HG03442 (cell line): Measurements from ENCODE around the gene UPP2.

Experiments used
- ATAC-seq: cut with Tn5 transposase; IDR thresholded peaks from one replicate; pipeline ENCODE4 v1.9.1; 2021; ENCODE audit warnings: mild to moderate bottlenecking, moderate library complexity; ENCODE audit not compliant: unreplicated experiment

UPP2 gene

GRCh38 chr2:158103411-158104012 lies 1.8 kb downstream of the UPP2 start:
- ATAC-seq = no peak

- ATAC-seq = no peak
Observed at GRCh38 chr2:158104903-158105302, 3.2 kb downstream of the UPP2 start.

DNA sequence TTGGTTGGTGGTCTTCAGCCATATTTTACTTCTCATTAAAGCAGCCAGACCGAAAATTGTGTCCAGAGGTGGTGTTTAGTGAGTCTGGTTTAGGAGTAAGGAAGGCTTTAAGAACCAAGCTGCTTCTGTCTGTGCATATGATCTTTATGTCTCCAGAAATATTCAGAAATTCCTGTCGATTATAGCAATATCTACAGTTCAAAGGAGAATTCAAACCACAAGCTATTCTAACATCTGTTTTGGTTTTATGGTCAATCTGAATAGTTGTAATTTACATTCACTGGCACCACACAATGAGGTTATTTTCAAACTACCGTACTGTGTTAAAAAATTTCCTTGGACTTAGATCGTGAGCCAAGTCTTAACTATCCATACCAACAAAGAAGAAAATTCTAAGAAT lies 11.3 kb downstream of the UPP2 start:
- ATAC-seq = no peak

DNA sequence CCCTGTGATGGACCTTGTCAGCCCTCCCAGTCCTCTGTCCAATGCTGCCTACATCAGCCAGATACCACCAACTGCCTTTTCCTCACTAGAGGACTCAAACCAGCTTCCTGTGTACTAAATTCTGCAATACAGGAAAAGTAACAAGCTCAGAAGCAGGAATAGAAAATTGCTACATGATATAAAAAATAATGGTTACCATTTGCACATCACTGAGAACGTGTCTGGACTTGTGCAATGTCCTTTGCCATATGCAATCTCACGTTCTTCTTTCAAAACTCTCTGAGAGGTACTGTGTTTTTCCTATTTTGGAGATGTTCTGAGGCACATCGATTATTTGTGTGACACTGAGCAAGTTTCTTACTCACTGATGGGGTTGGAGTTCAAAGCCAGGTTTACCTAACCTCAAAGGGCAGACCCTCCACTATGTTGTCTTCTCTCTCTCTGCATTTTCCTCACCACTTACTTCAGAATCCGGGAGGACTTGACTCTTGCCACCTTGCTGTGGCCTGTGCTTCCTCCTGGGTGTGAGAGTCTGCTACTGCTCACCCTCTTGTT lies 12.1 kb downstream of the UPP2 start:
- no peak for ATAC-seq

- no peak for ATAC-seq
Observed at GRCh38 chr2:158114516-158114915, 12.8 kb downstream of the UPP2 start.

- ATAC-seq = no peak
Observed at GRCh38 chr2:158115202-158115767, 13.6 kb downstream of the UPP2 start.

- no peak for ATAC-seq
Observed at GRCh38 chr2:158116936-158117335, 15.3 kb downstream of the UPP2 start.

DNA sequence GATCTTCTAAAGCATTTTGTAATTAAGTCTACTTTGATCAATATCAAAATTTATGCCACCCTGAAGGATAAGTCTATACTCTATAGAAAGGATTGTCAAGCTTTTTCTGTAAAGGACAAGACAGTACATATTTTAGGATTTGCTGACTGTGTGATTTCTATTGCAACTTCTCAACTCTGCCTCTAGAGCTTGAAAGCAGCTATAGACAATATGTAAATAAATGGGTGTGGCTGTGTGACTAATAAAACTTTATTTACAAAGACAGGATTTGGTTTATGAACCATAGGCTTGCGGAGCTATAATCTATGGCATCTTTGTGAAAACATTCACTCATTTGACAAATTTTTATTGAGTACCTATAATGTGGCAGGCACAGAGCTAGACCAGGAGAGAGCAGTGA lies 18.4 kb downstream of the UPP2 start:
- ATAC-seq = no peak

DNA sequence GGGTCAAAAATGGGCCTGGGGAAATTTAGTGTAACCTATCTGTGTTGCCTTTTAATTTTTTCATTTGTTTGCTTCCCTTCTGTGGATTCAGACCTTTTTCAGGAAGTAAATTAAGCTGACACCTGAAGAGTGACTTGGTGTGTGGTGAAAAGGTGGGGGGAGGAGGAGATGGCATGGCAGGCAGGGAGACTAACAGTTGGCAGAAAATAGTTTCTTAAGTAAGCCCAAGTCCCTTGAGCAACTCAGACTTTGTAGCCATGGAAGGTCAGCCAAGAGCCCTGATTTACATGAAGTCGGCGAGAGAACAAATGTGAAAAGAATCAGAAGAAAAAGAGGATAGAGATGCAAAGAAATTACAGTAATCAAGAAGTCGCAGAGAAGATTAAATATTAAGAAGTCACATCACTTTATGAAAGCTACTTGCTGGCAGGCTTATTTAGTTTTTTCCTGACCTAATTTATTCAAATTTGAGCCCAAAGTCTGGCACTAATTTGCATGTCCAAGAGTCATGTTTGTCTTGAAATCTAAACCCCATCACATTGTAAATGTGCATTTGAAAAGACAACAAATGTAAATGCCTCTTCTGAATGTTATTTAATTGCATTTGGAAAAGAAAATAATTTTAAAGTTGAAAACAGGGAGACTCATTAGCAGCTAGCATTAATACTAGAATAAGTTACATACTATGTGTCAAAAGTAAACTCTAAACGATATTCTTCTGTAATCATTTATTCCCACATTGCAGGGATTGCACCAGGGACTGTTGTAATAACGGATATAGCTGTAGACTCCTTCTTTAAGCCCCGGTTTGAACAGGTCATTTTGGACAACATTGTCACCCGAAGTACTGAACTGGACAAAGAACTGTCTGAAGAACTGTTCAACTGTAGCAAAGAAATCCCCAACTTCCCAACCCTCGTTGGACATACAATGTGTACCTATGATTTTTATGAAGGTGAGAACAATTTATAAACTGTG lies 19.3 kb downstream of the UPP2 start:
- ATAC-seq = no peak

DNA sequence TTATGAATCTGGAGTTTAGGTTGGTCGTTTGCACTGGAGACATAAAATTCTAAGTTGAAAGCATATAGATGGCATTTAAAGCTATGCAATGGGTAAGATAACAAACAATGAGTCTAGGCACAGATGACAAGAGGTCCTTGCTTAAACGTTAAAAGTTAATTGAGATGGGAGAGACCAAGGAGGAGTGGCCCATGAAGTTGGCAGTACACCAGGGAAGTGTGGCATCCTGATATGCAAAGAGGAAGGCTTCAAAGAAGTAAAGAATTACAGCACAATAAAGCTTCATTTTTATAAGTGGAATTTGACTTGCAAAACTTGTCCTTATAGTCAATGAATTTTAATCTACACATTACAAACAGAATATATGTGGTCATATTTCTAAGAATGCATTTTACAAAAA lies 23.2 kb downstream of the UPP2 start:
- no peak for ATAC-seq

GRCh38 chr2:158125756-158126498 lies 24.3 kb downstream of the UPP2 start:
- no peak for ATAC-seq

GRCh38 chr2:158127380-158127804 lies 25.7 kb downstream of the UPP2 start:
- ATAC-seq = no peak

GRCh38 chr2:158128168-158128973 lies 26.7 kb downstream of the UPP2 start:
- no peak for ATAC-seq

- no peak for ATAC-seq
Observed at GRCh38 chr2:158129037-158129436, 27.4 kb downstream of the UPP2 start.

DNA sequence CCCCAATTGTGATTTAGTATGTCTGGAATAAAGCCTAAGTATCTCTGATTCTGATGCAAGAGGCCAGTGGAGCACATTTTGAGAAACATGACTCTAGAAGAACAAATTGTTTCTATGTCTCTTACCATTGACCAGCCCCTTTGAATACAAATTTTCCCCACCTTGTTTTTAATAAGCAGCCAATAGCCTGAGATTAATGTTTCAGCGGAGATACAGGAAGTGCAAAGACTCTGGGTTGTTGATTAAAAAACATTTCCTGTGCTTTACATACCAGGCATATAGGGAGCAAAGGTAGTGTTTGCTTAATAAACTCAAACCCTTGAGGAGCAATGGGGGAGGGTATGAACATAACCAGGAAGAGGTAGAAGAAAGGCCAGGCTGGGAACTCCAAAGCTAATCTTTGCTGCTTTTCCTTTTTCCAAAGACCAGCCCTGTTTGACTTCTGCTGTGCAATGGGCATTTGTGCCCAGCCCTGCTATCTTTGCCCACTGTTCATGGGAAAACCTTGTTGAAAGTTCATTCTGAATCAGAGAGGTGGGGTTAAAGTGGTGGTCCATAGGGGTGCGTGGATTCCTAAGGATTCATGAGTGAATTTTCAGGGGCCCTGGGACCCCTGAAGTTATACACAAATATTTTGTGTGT lies 29.3 kb downstream of the UPP2 start:
- ATAC-seq = no peak

GRCh38 chr2:158131483-158131912 lies 29.8 kb downstream of the UPP2 start:
- ATAC-seq = no peak

DNA sequence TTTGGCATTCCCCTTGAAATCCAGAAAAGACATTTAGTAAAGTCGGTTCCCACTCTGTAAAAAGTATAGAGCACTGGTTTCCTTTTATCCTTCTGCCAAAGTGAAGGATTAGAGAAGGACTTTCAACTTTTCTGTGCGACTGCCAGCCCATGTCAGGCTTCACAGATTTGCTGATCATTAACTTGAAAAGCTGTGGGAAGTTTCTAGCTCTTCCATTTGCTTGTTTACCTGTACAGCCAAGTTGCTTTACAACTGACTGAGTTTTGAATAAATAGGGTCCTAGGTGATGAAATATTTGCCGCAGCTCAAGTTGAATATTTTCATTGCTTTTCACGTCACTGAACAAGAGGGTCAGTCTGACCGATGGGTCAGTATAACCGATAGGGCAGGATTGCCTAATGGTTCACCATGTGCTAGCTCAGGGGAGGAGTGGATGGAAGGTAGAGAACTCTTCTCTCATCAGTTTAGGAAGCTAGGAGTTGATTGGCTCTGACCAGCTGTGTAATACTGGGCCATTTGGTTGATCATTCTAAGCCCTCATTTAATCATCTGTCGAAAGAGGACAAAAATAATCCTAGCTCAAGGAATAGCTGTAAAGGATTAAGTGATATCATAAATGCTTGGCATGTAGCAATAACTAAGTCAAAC lies 30.4 kb downstream of the UPP2 start:
- no peak for ATAC-seq

GRCh38 chr2:158134055-158134454 lies 32.4 kb downstream of the UPP2 start:
- ATAC-seq = no peak

- ATAC-seq = no peak
Observed at GRCh38 chr2:158134655-158135054, 33.0 kb downstream of the UPP2 start.
